Skin of body (tissue), 3 donors: ENCODE data around the gene LYSMD4. TPM values are rescaled to one million over a fixed set of nuclear protein-coding genes. Genes with fewer than 3 reads are reported as not detected.

ENCODE experiments used
- DNase-seq: peaks from one replicate; lab custom pipeline; 2025; lab: John Stamatoyannopoulos, UW
- small RNA-seq: library from RNA; depleted of rRNA; stranded (forward); fragments of <200 nt; gene quantifications from one replicate; pipeline ENCODE3, GENCODE V24; 2014; ENCODE audit warnings: low replicate concordance
- total RNA-seq: library from RNA; depleted of rRNA; stranded (reverse); fragments of >200 nt; gene quantifications from one replicate; pipeline ENCODE4 v1.2.3, GENCODE V29; 2014

The LYSMD4 gene
- total RNA-seq, 1 donor from 2014 or later, result 18.0 TPM

- no peak for DNase-seq
Observed at GRCh38 chr15:99706557-99707303, 26.5 kb downstream of the LYSMD4 start.

GRCh38 chr15:99704444-99704838, 28.8 kb downstream of the LYSMD4 start:
- peak; percentile 91 for DNase-seq

GRCh38 chr15:99703603-99704443, 29.4 kb downstream of the LYSMD4 start:
- DNase-seq, result peak; percentile 90

GRCh38 chr15:99702895-99703602, 30.2 kb downstream of the LYSMD4 start:
- DNase-seq, result no peak

- no peak for DNase-seq
Observed at GRCh38 chr15:99696096-99696495, 37.1 kb downstream of the LYSMD4 start.

GRCh38 chr15:99692825-99693224, 40.4 kb downstream of the LYSMD4 start:
- no peak for DNase-seq

GRCh38 chr15:99686290-99686689, 46.9 kb downstream of the LYSMD4 start:
- DNase-seq, result no peak

- peak; percentile 50 for DNase-seq
Observed at GRCh38 chr15:99683000-99683670, 50.1 kb downstream of the LYSMD4 start.

GRCh38 chr15:99682455-99682854, 50.8 kb downstream of the LYSMD4 start:
- DNase-seq, result peak; percentile 51

- DNase-seq, result no peak
Observed at GRCh38 chr15:99681990-99682389, 51.2 kb downstream of the LYSMD4 start.

- no peak for DNase-seq
Observed at GRCh38 chr15:99680276-99680675, 53.0 kb downstream of the LYSMD4 start.

GRCh38 chr15:99677540-99678134, 55.6 kb downstream of the LYSMD4 start:
- no peak for DNase-seq

Small RNA genes within 50 kb of the gene (small RNA-seq; reads per million reads assigned to genes)
- gene RF00019, result not detected

Other genes with a start within 250 kb of the LYSMD4 start
- gene MEF2A, start 167.5 kb downstream of the LYSMD4 start, total RNA-seq, result 71.7 TPM